Amniotic epithelial cell (primary cell): ENCODE results near the gene WNK1.
"Not testable (repeated sequence)": the region's sequence is repeated elsewhere in the genome, so short reads cannot be mapped to it uniquely, and the experiment has no call there.

Source experiments
- DNase-seq: peaks from one replicate; pipeline ENCODE4 v3.0.0-alpha.2; 2010; ENCODE audit warnings: low read depth

The WNK1 gene

GRCh38 chr12:751999-752694 is at the start of gene WNK1:
WNK1 (plus strand) TSS chr12:752579; CDS start chr12:753566, 987 bp downstream.
- DNase-seq: peak; percentile 99

GRCh38 chr12:704516-705242 is 47.7 kb upstream of the WNK1 start:
- DNase-seq: no peak

GRCh38 chr12:708084-708483 is 44.3 kb upstream of the WNK1 start:
- DNase-seq: not testable (repeated sequence)

GRCh38 chr12:709455-710020 is 42.8 kb upstream of the WNK1 start:
- DNase-seq: no peak

- no peak for DNase-seq
These were observed 40.1 kb upstream of the WNK1 start for GRCh38 chr12:712172-712863.

GRCh38 chr12:713281-713875 is 39.0 kb upstream of the WNK1 start:
- DNase-seq: no peak

- peak; percentile 76 for DNase-seq
These were observed 35.9 kb upstream of the WNK1 start for GRCh38 chr12:716506-716905.

- no peak for DNase-seq
These were observed 33.6 kb upstream of the WNK1 start for GRCh38 chr12:718756-719102.

GRCh38 chr12:720231-720941 is 32.0 kb upstream of the WNK1 start:
- no peak for DNase-seq

GRCh38 chr12:724194-724855 is 28.1 kb upstream of the WNK1 start:
- DNase-seq: no peak

- no peak for DNase-seq
These were observed 27.3 kb upstream of the WNK1 start for GRCh38 chr12:725076-725475.

- DNase-seq: peak; percentile 96
These were observed 25.9 kb upstream of the WNK1 start for GRCh38 chr12:726281-727140.

GRCh38 chr12:727321-727720 is 25.1 kb upstream of the WNK1 start:
- DNase-seq: peak; percentile 60

- DNase-seq: no peak
These were observed 23.6 kb upstream of the WNK1 start for GRCh38 chr12:728781-729180.

GRCh38 chr12:729221-729620 is 23.2 kb upstream of the WNK1 start:
- no peak for DNase-seq

- DNase-seq: no peak
These were observed 21.8 kb upstream of the WNK1 start for GRCh38 chr12:730550-730949.

GRCh38 chr12:737122-737739 is 15.1 kb upstream of the WNK1 start:
- no peak for DNase-seq

- DNase-seq: no peak
These were observed 13.7 kb upstream of the WNK1 start for GRCh38 chr12:738712-739111.

- no peak for DNase-seq
These were observed 13.0 kb upstream of the WNK1 start for GRCh38 chr12:739349-739748.

- DNase-seq: no peak
These were observed 11.5 kb upstream of the WNK1 start for GRCh38 chr12:740921-741320.
